Psoas muscle (tissue), 8 donors: Measurements from ENCODE around the gene SNAP47. TPM values are rescaled to one million over a fixed set of nuclear protein-coding genes. Genes with fewer than 3 reads are reported as not detected.
A peak's percentile ranks its signal among the peaks of the same experiment; 100 is the strongest.

ENCODE experiments used
- ATAC-seq, 4 donors: fragments of 200-7000 bp; cut with Tn5 transposase; one replicate each; pipeline ENCODE4 v1.9.1; 2020; ENCODE audit warnings: moderate library complexity in 3 of 4, mild to moderate bottlenecking in 2 of 4
- DNase-seq, 2 donors: peaks; one replicate each; pipeline ENCODE4 v3.0.0-alpha.2; 2020
- H3K27ac ChIP-seq: fragments of 200-600 bp; one replicate; pipeline ENCODE4 v1.8.0; 2022
- H3K27me3 ChIP-seq, 3 donors: fragments of 200-600 bp in 1 of 3; one replicate each; pipeline versions ENCODE4 v1.6.1 to v1.8.0; 2013 to 2022; ENCODE audit warnings: low read length in 2 of 3, mild to moderate bottlenecking in 2 of 3, moderate library complexity in 1 of 3; ENCODE audit not compliant: insufficient read depth in 3 of 3
- H3K36me3 ChIP-seq, 2 donors: fragments of 200-600 bp in 1 of 2; one replicate each; pipeline versions ENCODE4 v1.6.1 to v1.8.0; 2013 to 2022; ENCODE audit warnings: low read depth in 1 of 2, mild to moderate bottlenecking in 1 of 2, moderate library complexity in 1 of 2; ENCODE audit not compliant: insufficient read depth in 1 of 2
- H3K4me1 ChIP-seq: fragments of 200-600 bp; one replicate; pipeline ENCODE4 v1.8.0; 2022
- H3K4me3 ChIP-seq: fragments of 200-600 bp; one replicate; pipeline ENCODE4 v1.8.0; 2022; ENCODE audit warnings: mild to moderate bottlenecking
- H3K9me3 ChIP-seq: fragments of 200-600 bp; one replicate; pipeline ENCODE4 v1.8.0; 2022
- WGBS, 3 donors: extraction: QIAGEN DNeasy Blood & Tissue Kit; methylation state at CpG; one replicate each; pipeline versions ENCODE4 v1.1.6 to v1.1.7; 2013; 5-methylcytosine and 5-hydroxymethylcytosine counted together
- intact Hi-C, 2 donors: fragments of 100-400 bp; cut with DNase I; formaldehyde crosslinking; loops; one replicate each; pipeline versions ENCODE4 v1.11.0 to v1.14.2; 2022
- polyA plus RNA-seq, 3 donors: library from polyadenylated mRNA; stranded (reverse); fragments of 200-250 nt; gene quantifications; one replicate each; pipeline ENCODE4 v1.2.3, GENCODE V29; 2013
- total RNA-seq, 4 donors: library from RNA; stranded (reverse); fragmentation: NEBNext Ultra II Directional in 2 of 4; extraction: Animal tissue kit (Norgen Biotek cat#: 25700) in 2 of 4; gene quantifications; one replicate each; pipeline versions ENCODE4 v1.2.1 to v1.2.4, GENCODE V29; 2021 to 2023
- TF ChIP-seq, protein P1 (sequence below): fragments of 200-600 bp; IDR thresholded peaks from one replicate; pipeline ENCODE4 v1.8.0; 2022; ENCODE audit warnings: antibody characterized with exemption
- donor health status: healthy with polysubstance abuse.
- donor health status: DM: no; HTN: no; CAD: no; lungs with moderate emphysema.
- donor health status: Bipolar disorder and iron deficiency.
- donor health status: healthy.
- donor health status: DM: yes; HTN: yes; CAD: no.
- donor health status: DM: no; HTN: no; CAD: no.
- donor health status: DM: no; HTN: no; CAD: no.
- donor health status: DM: yes; HTN: yes; CAD: no.

SNAP47 gene
- total and polyA plus RNA-seq, 7 donors: 17.9 to 40.5 (median 26.6) TPM

- intact Hi-C loops: loop anchor here in 1 of 2 donors (10.0 kb wide), 1 partner anchor 311 kb away; no protein-coding TSS in a partner anchor
- DNase-seq (peak in 1 of 2 donors; percentile 8), ATAC-seq (no peak)
- WGBS, 3 donors: 81 to 85% (median 81%) methylated on average over 7 of the region's 7 CpGs
- TF ChIP-seq, protein P1, sequence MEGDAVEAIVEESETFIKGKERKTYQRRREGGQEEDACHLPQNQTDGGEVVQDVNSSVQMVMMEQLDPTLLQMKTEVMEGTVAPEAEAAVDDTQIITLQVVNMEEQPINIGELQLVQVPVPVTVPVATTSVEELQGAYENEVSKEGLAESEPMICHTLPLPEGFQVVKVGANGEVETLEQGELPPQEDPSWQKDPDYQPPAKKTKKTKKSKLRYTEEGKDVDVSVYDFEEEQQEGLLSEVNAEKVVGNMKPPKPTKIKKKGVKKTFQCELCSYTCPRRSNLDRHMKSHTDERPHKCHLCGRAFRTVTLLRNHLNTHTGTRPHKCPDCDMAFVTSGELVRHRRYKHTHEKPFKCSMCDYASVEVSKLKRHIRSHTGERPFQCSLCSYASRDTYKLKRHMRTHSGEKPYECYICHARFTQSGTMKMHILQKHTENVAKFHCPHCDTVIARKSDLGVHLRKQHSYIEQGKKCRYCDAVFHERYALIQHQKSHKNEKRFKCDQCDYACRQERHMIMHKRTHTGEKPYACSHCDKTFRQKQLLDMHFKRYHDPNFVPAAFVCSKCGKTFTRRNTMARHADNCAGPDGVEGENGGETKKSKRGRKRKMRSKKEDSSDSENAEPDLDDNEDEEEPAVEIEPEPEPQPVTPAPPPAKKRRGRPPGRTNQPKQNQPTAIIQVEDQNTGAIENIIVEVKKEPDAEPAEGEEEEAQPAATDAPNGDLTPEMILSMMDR: no peak
- H3K27me3 ChIP-seq: no peaks in the 10 kb centered on the region
- H3K4me1 ChIP-seq: peaks cover 45% of the 10 kb centered on the region
- peaks cover 7 to 36% of the 10 kb centered on the region in 2 donors for H3K36me3 ChIP-seq
- H3K9me3 ChIP-seq: no peaks in the 10 kb centered on the region
- H3K4me3 ChIP-seq: no peak overlapping the region
- no peak overlapping the region for H3K27ac ChIP-seq
Observed at GRCh38 chr1:227764019-227764391, 28.8 kb downstream of the SNAP47 start.

DNA sequence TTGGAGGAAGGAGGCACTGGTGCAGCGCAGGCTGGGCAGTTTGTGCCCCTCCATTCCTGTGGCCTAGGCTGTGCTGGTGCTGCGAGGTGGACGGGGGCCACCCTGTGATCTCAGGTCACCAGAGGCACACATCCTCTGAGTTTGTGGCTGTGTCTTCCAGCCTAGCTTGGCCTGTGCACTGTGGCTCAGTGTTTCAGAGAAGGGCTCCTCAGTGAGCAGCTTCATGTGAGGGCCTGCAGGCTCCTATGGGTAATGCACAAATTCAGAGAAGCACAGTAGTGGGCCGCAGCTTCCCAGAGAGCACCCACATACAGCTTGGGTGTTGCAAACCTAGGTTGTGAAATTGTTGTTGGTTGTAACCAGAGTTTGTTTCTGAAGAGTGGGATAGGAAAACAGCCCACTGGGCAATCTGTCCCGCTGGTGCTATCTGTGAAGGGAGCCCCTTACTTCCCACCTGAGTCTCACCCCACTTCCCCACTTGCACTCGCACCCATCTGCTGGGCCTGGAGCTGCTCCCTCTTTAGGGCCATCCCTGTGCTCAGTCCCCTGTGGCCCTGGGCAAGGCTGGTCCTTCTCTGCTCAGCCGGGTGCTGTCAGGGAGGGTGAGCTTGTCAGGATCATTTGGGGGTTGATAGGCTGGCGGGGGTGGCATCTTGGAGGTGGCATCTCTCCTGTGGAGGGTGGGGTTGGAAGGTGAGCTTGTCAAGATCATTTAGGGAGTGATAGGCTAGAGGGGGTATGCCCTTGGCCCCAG lies 30.2 kb downstream of the SNAP47 start:
- ATAC-seq: no peak
- peak in 1 of 2 donors; percentile 28 for DNase-seq
- TF ChIP-seq, protein P1: no peak
- no peaks in the 10 kb centered on the region for H3K27me3 ChIP-seq
- H3K4me3 ChIP-seq: no peak overlapping the region
- no peak overlapping the region for H3K27ac ChIP-seq
- 94 to 98% (median 96%) methylated on average over 8 of the region's 8 CpGs for WGBS, 3 donors
- peaks cover 33% of the 10 kb centered on the region for H3K4me1 ChIP-seq
- peaks cover 10 to 42% of the 10 kb centered on the region in 2 donors for H3K36me3 ChIP-seq
- intact Hi-C loops: loop anchor here in 1 of 2 donors (10.0 kb wide), 1 partner anchor 309 kb away; no protein-coding TSS in a partner anchor
- no peaks in the 10 kb centered on the region for H3K9me3 ChIP-seq

DNA sequence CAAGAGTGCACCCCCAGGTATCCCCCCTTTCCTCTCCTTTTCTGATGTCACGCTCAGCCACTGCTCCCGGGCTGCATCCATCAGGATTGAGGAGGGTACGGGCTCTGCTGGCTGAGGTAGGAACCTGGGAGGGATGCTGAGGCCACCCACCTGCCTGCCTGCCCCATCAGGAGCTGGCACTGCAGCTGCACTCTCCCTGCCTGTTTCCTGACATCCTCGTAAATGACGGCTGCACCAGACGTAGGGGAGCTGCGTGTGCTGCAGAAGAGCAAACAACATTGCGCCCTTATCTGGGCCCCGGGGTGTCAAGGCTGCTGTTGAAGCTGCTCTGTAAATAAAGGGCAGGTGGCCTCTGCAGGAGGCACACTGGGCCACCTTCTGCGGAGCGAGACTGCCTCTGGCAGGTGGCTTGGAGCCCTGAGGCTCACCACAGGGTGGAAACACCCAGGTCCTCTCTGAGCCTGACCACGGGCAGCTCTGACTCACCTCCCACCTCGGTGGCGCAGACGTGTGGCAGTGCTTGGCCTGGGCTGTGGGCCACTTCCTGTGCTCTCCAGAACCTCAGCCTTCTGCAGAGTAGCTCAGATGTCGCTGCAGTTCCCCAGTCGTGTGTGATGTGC lies 30.9 kb downstream of the SNAP47 start:
- H3K36me3 ChIP-seq: peaks cover 10 to 41% of the 10 kb centered on the region in 2 donors
- WGBS, 3 donors: 78 to 84% (median 80%) methylated on average over 15 to 17 of the region's 17 CpGs
- TF ChIP-seq, protein P1: no peak
- DNase-seq (no peak), ATAC-seq (peak in 2 of 4 donors; percentile 28 to 46)
- no peaks in the 10 kb centered on the region for H3K27me3 ChIP-seq
- H3K4me3 ChIP-seq: no peak overlapping the region
- intact Hi-C loops: loop anchor here in 1 of 2 donors (10.0 kb wide), 1 partner anchor 309 kb away; no protein-coding TSS in a partner anchor
- H3K4me1 ChIP-seq: peaks cover 26% of the 10 kb centered on the region
- no peak overlapping the region for H3K27ac ChIP-seq
- H3K9me3 ChIP-seq: no peaks in the 10 kb centered on the region

GRCh38 chr1:227766653-227767277 lies 31.5 kb downstream of the SNAP47 start:
- Histone ChIP-seq H3K4me3 (no peak overlapping the region), H3K9me3 (no peaks in the 10 kb centered on the region), H3K27ac (no peak overlapping the region), H3K36me3 (peaks cover 10 to 39% of the 10 kb centered on the region in 2 donors), H3K27me3 (no peaks in the 10 kb centered on the region), H3K4me1 (peaks cover 25% of the 10 kb centered on the region)
- DNase-seq (no peak), ATAC-seq (no peak)
- TF ChIP-seq, protein P1: no peak
- 72 to 78% (median 77%) methylated on average over 19 of the region's 19 CpGs for WGBS, 3 donors
- intact Hi-C loops: loop anchor here in 1 of 2 donors (10.0 kb wide), 1 partner anchor 308 kb away; no protein-coding TSS in a partner anchor
